Measurements from ENCODE around the gene RPL13A. TPM values are rescaled to one million over a fixed set of nuclear protein-coding genes. Genes with fewer than 3 reads are reported as not detected.

Gene RPL13A
- total RNA-seq, 1 donor from 2014 or later: 2,737 TPM

DNA sequence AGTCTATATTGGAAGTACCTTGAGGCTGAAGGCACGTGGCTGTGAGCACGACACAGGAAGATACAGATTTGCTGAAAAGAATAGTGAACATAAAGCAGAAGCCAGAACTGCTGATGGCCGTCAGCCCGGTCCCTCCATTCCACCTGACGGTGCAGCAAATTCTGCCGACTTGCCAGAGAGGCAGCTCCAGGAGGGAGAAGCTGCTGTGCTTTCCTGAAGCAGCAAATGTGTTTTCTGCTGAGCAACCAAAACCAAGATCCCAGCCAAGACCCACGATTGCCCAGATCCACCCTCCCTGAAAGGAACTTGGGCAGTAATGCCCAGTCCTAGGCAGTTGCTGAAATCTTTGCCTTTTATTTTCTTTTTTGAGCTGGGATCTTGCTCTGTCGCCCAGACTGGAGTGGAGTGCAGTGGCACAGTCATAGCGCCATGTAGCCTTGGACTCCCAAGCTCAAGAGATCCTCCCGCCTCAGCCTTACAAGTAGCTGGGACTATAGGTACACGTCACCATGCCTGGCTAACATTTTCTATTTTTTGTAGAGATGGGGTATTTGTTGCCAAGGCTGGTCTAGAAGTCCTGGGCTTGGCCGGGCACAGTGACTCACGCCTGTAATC, 33.4 kb downstream of the RPL13A start:
- H3K27ac ChIP-seq: peak overlapping the region; percentile 13 to 42
- no peaks in the 10 kb centered on the region for H3K4me1 ChIP-seq
- H3K27me3 ChIP-seq: no peaks in the 10 kb centered on the region
- TF ChIP-seq, protein P1, sequence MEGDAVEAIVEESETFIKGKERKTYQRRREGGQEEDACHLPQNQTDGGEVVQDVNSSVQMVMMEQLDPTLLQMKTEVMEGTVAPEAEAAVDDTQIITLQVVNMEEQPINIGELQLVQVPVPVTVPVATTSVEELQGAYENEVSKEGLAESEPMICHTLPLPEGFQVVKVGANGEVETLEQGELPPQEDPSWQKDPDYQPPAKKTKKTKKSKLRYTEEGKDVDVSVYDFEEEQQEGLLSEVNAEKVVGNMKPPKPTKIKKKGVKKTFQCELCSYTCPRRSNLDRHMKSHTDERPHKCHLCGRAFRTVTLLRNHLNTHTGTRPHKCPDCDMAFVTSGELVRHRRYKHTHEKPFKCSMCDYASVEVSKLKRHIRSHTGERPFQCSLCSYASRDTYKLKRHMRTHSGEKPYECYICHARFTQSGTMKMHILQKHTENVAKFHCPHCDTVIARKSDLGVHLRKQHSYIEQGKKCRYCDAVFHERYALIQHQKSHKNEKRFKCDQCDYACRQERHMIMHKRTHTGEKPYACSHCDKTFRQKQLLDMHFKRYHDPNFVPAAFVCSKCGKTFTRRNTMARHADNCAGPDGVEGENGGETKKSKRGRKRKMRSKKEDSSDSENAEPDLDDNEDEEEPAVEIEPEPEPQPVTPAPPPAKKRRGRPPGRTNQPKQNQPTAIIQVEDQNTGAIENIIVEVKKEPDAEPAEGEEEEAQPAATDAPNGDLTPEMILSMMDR (IDR thresholded peaks at IDR 0.05): no peak
- DNase-seq (ENCODE audit: low spot score in 2 of 2): no peak
- H3K9me3 ChIP-seq: no peaks in the 10 kb centered on the region
- H3K36me3 ChIP-seq: peaks cover 11 to 13% of the 10 kb centered on the region in 2 donors
- intact Hi-C loops (cut with DNase I): no loop called here
- H3K4me3 ChIP-seq: no peak overlapping the region

DNA sequence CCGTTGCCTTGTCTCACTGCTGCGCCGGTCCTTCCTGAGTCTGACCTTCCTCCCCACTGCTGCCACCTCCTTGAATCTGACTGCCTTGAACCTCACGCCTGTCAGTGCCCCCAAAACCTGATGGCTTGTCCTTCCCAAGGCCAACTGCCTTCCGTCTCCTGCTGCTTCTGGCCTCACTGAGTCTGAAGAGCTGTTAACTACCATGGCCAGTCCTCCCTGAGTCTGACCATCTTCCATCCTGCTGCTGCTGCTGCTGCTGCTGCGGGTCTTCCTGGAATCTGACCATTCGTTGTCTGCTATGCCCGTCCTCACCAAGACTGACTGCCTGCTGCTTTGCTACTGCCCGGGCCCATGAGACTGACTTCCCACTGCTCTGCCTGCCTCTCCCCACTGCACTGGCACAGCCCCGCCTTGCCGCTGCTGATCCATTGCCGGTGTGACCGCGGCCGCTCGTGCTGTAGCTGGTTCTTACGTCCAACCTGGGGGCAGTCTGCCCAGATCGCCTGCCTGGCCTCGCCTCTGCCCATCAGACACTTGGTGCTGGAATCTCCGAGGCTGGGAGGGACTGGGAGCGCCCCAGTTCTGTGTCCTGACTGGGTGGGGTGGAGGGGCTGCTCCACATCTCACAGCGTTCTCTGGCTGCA, 37.5 kb downstream of the RPL13A start:
- Histone ChIP-seq H3K9me3 (no peaks in the 10 kb centered on the region), H3K4me1 (peaks cover 0 to 4% of the 10 kb centered on the region in 2 donors), H3K36me3 (peaks cover 7 to 11% of the 10 kb centered on the region in 2 donors), H3K27ac (no peak overlapping the region), H3K4me3 (no peak overlapping the region), H3K27me3 (no peaks in the 10 kb centered on the region)
- intact Hi-C loops (cut with DNase I): no loop called here
- TF ChIP-seq, protein P1 (IDR thresholded peaks at IDR 0.05): no peak
- no peak for DNase-seq (ENCODE audit: low spot score in 2 of 2)

DNA sequence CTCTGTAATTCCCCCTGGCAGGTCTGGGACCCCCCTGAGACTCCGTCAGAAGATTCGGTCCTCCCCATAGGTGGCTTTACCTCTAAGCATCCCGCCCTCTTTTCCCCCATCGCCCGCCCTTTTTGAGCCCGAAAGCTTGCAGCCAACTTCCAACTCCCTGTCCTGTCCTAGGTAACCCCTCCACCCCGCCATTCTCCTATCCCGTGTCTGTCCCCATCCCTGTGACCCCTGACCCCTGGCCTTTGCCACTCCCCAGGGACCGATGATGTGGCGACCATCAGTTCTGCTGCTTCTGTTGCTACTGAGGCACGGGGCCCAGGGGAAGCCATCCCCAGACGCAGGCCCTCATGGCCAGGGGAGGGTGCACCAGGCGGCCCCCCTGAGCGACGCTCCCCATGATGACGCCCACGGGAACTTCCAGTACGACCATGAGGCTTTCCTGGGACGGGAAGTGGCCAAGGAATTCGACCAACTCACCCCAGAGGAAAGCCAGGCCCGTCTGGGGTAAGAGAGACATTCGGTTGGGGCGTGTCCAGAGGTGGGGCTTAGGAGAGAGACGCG, 40.9 kb downstream of the RPL13A start:
- peak in 1 of 2 donors; percentile 75 for DNase-seq (ENCODE audit: low spot score in 2 of 2)
- intact Hi-C loops (cut with DNase I): no loop called here
- TF ChIP-seq, protein P1 (IDR thresholded peaks at IDR 0.05): no peak
- Histone ChIP-seq H3K27ac (peak overlapping the region; percentile 71 to 81), H3K36me3 (peaks cover 18 to 22% of the 10 kb centered on the region in 2 donors), H3K9me3 (no peaks in the 10 kb centered on the region), H3K4me3 (peak overlapping the region; percentile 44 to 74), H3K27me3 (no peaks in the 10 kb centered on the region), H3K4me1 (peaks cover 3 to 7% of the 10 kb centered on the region in 2 donors)

DNA sequence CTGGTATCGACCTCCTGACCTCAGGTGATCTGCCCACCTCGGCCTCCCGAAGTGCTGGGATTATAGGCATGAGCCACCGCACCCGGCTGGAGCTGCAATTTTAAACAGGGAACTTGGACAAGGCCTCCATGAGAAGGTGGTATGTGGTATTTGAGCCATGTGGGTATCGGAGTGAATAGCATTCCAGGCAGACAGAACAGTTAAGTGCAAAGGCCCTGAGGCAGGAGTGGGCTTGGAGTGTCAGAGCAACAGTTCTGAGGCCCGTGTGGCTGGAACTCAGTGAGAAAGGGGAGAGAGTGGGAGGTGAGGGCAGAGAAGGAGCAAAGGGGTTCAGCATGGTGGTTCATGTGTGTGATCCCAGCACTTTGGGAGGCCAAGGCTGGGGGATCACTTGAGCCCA, 43.3 kb downstream of the RPL13A start:
- Histone ChIP-seq H3K4me3 (no peak overlapping the region), H3K9me3 (no peaks in the 10 kb centered on the region), H3K36me3 (peaks cover 7 to 15% of the 10 kb centered on the region in 2 donors), H3K27me3 (no peaks in the 10 kb centered on the region), H3K4me1 (peaks cover 6 to 18% of the 10 kb centered on the region in 2 donors), H3K27ac (no peak overlapping the region)
- TF ChIP-seq, protein P1 (IDR thresholded peaks at IDR 0.05): no peak
- intact Hi-C loops (cut with DNase I): no loop called here
- DNase-seq (ENCODE audit: low spot score in 2 of 2): no peak

DNA sequence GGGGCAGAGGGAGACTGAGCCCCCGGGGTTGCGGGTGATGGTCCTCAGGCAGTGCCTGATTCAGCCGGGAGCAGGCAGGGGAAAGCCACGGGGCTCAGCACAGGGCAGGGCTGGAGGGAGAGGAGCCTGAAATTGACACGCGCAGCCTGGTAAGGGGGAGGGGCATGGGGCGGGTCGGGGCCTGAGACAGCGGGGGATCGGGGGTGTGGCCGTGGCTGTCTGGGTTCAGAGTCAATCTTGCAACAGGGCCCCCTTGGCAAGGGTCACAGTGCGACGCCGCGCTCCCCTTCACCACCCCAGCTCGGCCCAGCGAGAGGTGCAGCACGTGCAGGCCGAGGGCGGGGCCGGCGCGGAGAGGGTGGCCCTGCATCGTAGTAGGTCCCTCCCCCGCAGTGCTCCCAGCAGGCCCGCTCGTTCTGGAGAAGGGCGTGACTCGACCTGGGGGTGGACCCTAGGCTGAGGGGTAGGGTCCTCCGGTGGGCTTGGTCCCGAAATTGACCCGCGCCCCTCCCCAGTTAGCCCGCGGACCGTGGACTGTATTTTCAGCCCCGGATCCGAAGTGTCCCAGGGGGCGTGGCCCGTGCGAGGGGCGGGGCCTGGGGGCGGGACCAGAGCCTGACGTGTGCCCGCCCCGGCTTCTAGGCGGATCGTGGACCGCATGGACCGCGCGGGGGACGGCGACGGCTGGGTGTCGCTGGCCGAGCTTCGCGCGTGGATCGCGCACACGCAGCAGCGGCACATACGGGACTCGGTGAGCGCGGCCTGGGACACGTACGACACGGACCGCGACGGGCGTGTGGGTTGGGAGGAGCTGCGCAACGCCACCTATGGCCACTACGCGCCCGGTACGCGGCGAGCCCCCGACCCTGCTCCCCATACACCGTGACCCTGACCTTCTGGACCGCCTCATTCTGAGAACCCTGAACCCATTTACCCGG, 46.4 kb downstream of the RPL13A start:
- peaks cover 31 to 41% of the 10 kb centered on the region in 2 donors for H3K36me3 ChIP-seq
- no peaks in the 10 kb centered on the region for H3K9me3 ChIP-seq
- H3K4me1 ChIP-seq: peaks cover 6 to 14% of the 10 kb centered on the region in 2 donors
- intact Hi-C loops (cut with DNase I): no loop called here
- H3K27me3 ChIP-seq: no peaks in the 10 kb centered on the region
- H3K27ac ChIP-seq: peak overlapping the region in 1 of 2 donors; percentile 17
- DNase-seq (ENCODE audit: low spot score in 2 of 2): peak in 1 of 2 donors; percentile 84
- peak overlapping the region; percentile 51 to 68 for H3K4me3 ChIP-seq
- TF ChIP-seq, protein P1 (IDR thresholded peaks at IDR 0.05): peak in 1 of 3 experiments; percentile 11

All from ascending aorta (tissue), 2 donors.